ENCODE data around the gene TMEM182.

Gene TMEM182

DNA sequence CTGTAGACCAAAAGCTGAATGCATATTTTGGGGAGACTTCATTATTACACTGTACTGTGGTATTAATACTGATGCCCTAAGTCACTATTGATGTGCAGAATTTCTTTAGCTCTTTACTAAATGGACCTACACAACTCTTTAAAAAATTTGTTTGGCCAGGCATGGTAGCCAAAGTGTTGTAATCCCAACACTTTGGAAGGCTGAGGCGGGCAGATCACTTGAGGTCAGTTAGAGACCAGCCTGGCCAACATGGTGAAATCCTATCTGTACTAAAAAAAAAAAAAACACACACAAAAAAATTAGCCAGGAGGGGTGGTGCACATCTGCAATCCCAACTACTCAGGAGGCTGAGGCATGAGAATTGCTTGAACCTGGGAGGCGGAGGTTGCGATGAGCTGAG lies 6.4 kb downstream of the TMEM182 start:
- no peak for DNase-seq

GRCh38 chr2:102768892-102769291 lies 7.1 kb downstream of the TMEM182 start:
- DNase-seq, result no peak

DNA sequence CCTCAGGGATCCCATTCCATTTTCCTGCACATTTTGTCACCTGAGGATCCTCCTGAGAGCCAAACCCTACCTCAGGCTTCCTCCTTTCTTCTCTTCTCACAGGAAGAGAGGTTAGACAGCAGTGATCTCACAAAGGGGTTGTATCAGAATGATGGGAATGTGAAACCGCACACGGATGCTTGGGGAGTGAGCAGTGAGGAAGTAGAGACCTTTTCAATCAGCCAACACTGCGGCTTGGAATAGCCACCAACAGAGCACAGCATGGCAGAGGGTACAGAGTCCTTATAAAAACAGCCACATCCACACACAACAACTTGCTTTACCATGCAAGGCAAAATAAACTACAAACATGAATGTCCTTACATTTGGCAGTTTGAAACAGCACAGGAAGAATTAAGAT lies 8.7 kb downstream of the TMEM182 start:
- no peak for DNase-seq

- no peak for DNase-seq
Measured at GRCh38 chr2:102771114-102771513, 9.3 kb downstream of the TMEM182 start.

DNA sequence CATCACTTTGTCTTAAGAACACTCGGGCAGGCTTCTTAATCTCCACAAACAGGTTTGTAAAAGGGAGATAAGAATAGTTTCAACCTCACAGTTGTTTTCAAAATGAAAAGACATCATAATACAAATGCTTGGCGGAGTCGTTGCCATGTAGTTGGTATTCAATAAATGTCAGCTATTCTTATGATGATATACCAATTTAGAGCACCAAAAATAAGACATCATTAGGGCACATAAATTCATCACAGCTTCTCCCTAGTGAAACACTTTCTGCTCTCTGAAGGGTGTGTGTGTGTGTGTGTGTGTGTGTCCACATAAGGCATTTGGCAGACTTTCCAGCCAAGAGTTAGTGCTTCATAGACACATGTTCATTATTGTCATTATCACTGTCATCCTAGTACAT lies 10.8 kb downstream of the TMEM182 start:
- DNase-seq, result no peak

DNA sequence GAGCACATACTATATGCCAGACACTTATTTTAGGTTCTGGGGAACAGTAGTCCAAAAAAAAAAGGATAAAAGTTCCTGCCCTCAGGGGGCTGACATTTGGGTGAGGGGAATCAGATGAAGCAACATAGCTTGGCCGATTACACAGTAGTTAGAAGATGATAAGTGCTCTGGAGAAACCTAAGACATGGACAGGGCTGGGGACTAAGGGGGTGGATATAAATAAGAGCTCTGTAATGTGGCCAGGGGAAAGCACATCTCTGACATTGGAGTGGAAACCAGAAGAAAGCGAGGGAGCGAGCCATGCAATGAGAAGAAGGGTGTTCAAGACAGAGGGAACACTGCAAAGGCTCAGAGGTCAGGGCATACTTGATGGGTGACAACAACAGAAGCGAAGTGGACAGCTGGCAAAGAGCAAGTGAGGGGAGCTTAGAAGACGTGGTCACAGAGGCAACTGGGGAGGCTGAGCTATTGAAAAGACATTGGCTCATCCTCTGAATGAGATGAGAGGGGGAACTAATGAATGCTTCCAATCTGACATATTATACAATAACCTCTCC lies 11.4 kb downstream of the TMEM182 start:
- no peak for DNase-seq

GRCh38 chr2:102778260-102778659 lies 16.4 kb downstream of the TMEM182 start:
- no peak for DNase-seq

- no peak for DNase-seq
Measured at GRCh38 chr2:102780467-102780866, 18.6 kb downstream of the TMEM182 start.

DNA sequence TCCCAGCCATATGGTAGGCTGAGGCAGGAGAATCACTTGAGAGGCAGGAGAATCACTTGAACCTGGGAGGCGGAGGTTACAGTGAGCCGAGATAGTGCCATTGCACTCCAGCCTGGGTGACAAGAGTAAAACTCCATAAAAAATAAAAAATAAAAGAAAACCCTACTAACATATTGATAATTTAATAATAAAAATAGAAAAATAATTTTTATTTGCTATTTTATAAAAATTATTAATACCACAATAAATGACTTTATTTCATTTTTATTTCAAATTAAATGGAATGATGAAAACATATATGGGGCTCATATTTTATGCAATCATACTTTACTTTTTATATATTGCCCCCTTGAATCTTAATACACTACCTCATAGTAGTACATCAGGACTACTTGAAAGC lies 20.4 kb downstream of the TMEM182 start:
- DNase-seq, result no peak

GRCh38 chr2:102782933-102783332 lies 21.1 kb downstream of the TMEM182 start:
- no peak for DNase-seq

DNA sequence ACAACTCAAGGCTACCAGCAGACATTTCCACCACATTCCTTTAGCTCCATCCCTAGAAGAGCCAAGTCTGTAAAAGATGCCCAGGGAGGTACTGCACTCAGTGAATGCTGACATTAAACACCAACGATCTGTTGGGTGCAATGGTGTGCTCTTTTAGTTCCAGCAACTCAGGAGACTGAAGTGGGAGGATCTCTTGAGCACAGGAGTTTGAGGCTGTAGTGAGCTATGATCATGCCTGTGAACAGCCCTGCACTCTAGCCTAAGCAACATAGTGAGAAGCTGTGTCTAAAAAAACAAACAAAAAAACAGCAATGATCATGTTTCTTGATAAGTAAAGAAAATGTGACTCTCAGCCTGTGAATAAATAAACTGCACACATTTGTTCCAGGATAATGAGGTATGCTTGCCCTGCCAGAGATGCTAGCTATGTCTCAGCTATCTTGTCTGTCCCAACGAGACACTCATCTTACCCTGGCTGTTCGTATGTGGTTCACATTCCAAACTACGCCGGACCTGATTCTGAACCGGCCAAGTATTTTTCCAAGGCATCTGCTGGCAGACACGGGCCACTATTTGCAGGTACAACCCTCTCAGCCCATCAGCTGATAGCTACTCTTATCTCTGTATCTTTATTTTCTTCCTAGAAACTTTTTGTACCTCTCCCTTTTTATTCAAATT lies 21.8 kb downstream of the TMEM182 start:
- no peak for DNase-seq

DNA sequence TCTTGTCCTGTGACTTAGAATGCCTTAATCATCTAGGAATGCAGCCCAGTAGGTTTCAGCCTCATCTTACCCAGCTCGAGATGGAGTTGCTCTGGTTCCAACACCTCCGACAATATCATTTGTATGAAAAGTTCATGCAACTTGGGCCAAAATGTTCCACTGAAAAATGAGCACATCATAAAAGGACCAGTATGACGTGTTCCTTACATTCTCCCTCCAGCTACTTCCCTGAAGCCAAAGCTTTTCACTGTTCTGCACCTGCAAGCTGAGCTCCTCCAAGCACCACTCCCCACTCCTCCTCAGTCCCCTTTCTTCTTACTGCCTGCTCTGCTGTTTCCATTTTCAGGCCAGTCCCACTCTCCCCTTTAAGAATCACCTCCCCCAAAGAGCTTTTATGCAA lies 23.1 kb downstream of the TMEM182 start:
- DNase-seq, result no peak

DNA sequence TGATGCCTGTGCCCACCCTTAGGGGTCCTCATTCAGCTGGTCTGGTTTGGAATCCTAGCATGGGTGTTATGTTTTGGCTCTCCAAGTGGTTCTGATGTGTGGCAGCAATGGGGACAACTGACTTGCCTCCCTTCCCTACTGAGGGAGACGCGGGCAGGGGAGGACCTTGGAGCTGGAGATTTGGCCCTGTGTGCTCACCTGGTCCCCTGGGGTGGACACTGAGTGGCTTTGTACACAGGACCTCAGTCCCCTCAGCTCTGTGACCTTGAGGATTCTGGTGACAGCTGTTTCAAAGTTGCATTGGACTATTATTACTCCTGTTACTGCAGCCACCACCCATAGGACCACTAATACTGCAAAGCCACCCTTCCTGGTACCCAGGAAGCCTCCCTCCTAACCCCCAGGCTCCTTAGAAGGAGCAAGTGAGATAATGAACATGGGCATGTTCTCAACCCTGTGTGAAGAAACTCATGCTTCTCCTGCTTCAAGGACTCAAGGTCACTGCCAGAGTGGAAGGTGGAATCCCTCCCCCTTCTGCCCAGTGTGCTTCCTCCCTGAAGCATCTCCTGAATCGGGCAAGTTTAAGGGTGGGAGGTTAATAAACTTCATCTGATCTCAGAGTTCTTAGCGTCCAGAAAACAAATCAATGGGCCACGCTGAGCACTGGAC lies 26.5 kb downstream of the TMEM182 start:
- no peak for DNase-seq

DNA sequence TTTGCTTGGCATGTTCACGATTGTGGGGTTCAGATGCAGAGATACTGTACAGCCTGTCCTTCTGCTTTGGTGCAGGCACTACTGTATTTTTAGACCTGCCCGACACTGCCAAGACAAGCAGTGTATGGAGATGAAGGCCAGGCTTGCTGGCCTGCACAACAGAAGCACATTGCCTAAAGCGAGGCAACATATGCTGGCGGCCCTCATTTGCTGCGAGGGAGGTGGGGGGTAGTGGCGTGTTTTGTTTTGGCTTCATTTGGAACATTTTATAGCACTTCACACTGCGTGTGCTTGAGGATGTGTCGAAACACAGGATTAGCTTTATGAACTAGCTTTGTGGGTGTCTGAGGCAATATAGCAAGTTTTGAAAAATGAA lies 27.0 kb downstream of the TMEM182 start:
- no peak for DNase-seq

DNA sequence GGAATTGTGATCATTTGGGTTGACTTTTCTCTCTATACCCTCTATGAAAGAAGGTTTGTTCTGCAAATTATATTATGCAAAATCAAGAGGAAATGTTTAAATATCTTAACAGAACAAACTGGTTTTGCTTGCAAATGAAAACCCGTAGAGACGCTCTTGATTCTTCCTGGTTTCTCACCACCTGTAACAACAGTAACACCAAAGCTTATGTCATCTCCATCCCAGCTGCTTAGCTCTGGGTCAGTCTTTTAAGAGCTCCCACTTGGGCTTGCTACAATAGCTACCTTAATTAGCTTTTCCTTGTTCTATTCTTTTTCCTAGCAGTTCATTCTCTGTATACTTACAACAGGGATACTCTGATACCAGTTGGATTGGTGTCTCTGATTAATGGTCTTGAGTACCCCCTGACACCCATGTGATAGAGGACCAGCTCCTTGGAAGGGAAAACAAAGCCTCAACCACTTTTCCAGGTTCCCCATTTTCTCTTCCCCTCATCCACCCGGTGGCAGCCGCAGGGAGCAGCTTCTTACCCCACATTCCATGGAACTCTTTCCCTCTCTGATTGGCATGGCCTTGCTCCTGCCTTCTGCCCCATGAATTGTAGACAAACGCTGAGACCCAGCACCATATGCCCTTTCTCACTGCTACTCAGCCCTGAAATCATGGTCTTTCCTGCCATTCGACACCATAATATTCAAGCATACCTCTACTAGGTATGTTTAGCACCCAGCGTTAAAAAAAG lies 27.7 kb downstream of the TMEM182 start:
- DNase-seq, result no peak

- DNase-seq, result no peak
Measured at GRCh38 chr2:102790091-102790455, 28.2 kb downstream of the TMEM182 start.

GRCh38 chr2:102792568-102793208 lies 30.9 kb downstream of the TMEM182 start:
- DNase-seq, result no peak

- DNase-seq, result no peak
Measured at GRCh38 chr2:102795641-102796040, 33.8 kb downstream of the TMEM182 start.

GRCh38 chr2:102796337-102796736 lies 34.5 kb downstream of the TMEM182 start:
- no peak for DNase-seq

DNA sequence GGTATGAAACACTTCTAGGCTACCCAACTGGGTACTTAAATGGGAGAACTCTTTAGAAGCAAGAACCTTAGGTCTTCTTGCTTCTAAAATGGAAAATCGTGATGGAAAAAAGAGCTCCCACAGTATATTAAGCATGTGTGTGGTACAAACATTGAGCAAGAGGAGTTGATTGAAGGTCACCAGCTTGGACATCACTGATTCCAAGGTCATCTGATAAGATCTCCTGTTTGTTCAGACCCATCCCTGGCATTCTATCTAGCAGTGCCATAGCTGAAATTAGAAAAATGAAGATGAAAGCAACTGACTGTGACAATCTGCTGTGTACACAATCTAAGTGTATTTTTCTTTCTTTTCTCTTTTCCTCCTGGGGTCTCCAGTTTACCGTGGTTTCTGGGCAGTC lies 35.7 kb downstream of the TMEM182 start:
- no peak for DNase-seq

DNA sequence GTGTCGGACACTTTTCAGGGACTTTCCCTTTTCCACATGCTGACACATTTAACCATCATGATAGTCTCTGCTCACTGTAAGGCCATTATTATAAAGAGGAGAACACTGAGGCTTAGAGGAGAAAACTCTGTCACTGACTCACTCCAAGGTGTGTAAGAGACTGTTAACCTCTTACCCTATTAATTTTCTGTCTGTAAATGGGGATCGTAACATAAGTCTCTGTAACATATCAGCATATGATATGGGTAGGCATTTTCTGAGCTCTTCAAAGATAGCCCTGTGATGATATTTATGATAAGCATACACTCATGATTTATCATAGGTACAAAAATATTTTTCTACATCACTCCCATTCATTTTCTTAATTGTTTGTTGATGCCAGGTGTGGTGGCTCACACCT lies 36.4 kb downstream of the TMEM182 start:
- DNase-seq, result no peak

- DNase-seq, result peak in 1 of 2 experiments; percentile 6
Measured at GRCh38 chr2:102801098-102801718, 39.4 kb downstream of the TMEM182 start.
